Measurements from ENCODE around the gene SOWAHD.
"Not testable (repeated sequence)": the region's sequence is repeated elsewhere in the genome, so short reads cannot be mapped to it uniquely, and the experiment has no call there.

The SOWAHD gene

DNA sequence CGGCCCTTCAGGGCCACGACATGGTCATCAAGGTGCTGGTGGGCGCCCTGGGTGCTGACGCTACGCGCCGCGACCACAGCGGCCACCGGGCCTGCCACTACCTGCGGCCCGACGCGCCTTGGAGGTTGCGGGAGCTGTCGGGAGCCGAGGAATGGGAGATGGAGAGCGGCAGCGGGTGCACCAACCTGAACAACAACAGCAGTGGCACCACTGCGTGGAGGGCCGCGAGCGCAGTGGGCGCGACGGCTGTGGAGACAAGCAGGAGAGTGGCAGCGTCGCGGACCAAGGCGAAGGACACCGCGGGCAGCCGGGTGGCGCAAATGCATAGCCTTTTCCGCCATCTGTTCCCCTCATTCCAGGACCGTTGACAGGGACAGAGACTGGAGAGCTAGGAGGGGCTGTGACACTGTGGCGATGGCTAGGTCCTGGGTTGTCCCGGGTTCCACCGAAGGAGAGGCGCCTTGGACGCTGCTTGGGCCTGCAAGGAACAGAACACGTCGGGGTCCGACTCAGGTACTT is 919 bp downstream of the SOWAHD start:
- DNase-seq = no peak

GRCh38 chrX:119760026-119760877 is 1.9 kb downstream of the SOWAHD start:
- peak; percentile 53 for DNase-seq

- DNase-seq = no peak
These were observed 4.3 kb downstream of the SOWAHD start for GRCh38 chrX:119762718-119763117.

GRCh38 chrX:119763181-119763580 is 4.8 kb downstream of the SOWAHD start:
- no peak for DNase-seq

- no peak for DNase-seq
These were observed 5.5 kb downstream of the SOWAHD start for GRCh38 chrX:119763836-119764387.

GRCh38 chrX:119768436-119768835 is 10.0 kb downstream of the SOWAHD start:
- DNase-seq = peak; percentile 59

DNA sequence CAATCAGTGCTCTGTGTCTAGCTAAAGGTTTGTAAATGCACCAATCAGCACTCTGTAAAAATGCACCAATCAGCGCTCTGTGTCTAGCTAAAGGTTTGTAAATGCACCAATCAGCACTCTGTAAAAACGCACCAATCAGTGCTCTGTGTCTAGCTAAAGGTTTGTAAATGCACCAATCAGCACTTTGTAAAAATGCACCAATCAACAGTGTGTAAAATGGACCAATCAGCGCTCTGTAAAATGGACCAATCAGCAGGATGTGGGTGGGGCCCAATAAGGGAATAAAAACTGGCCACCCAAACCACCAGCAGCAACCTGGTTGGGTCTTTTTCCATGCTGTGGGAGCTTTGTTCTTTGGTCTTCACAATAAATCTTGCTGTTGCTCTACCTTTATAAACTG is 11.0 kb downstream of the SOWAHD start:
- not testable (repeated sequence) for DNase-seq

DNA sequence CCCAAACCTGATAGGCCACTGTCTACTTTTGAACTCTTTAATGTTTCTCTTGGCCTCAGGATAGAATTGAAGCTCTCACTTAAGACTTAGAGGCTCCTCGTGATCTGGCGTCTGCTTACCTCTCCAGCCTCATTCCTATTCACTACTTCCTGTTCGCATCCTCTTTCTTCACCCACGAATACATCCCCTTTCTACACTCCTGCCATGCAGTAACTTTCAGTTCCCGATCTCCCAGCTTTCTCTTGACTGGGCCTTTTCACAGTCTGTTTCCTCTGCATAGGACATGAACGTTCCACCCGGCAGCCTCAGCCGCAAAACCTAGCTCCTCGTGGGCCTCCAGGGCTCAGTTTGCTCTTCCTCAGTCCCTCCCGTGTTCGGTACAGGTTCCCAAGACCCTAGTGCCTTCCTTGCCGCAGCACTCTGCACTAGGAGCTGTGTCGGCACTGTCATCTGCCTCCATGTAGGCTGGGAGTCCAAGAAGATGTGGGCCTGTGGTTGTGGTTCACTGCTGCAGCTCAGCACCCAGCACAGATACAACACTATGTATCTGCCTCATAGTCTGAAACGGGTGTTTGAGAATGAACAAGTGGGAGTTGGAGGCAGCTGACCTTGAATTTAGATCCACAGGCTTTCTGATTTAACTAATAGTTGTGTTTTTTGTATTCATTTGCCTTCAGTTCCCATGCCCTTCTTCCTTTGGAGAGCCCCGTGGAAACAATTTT is 17.3 kb downstream of the SOWAHD start:
- DNase-seq = peak; percentile 83

GRCh38 chrX:119778829-119779228 is 20.4 kb downstream of the SOWAHD start:
- no peak for DNase-seq

DNA sequence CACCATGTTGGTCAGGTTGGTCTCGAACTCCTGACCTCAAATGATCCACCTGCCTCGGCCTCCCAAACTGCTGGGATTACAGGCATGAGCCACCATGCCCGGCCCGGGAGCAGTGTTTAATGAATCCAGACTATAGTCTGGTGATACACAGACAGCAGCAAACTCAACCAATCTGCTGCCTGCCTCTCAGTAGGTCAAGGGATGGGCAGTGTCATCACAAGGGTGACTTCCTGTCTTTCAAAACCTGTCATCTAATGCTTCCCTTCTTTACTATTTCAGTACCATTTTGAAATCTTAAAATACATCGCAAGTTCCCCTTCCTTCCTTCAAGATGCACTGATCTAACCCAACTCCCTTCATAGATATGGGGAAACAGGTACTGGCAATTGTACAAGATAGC is 24.6 kb downstream of the SOWAHD start:
- peak; percentile 85 for DNase-seq

GRCh38 chrX:119784747-119785446 is 26.5 kb downstream of the SOWAHD start:
- peak; percentile 28 for DNase-seq

- DNase-seq = peak; percentile 31
These were observed 32.6 kb downstream of the SOWAHD start for GRCh38 chrX:119790977-119791436.

- DNase-seq = peak; percentile 89
These were observed 33.2 kb downstream of the SOWAHD start, which contains the start of gene RPL39 for GRCh38 chrX:119791437-119792231. Gene RPL39, minus strand, starts transcription at chrX:119791630. Its CDS starts 54 bp downstream, at chrX:119791576.

DNA sequence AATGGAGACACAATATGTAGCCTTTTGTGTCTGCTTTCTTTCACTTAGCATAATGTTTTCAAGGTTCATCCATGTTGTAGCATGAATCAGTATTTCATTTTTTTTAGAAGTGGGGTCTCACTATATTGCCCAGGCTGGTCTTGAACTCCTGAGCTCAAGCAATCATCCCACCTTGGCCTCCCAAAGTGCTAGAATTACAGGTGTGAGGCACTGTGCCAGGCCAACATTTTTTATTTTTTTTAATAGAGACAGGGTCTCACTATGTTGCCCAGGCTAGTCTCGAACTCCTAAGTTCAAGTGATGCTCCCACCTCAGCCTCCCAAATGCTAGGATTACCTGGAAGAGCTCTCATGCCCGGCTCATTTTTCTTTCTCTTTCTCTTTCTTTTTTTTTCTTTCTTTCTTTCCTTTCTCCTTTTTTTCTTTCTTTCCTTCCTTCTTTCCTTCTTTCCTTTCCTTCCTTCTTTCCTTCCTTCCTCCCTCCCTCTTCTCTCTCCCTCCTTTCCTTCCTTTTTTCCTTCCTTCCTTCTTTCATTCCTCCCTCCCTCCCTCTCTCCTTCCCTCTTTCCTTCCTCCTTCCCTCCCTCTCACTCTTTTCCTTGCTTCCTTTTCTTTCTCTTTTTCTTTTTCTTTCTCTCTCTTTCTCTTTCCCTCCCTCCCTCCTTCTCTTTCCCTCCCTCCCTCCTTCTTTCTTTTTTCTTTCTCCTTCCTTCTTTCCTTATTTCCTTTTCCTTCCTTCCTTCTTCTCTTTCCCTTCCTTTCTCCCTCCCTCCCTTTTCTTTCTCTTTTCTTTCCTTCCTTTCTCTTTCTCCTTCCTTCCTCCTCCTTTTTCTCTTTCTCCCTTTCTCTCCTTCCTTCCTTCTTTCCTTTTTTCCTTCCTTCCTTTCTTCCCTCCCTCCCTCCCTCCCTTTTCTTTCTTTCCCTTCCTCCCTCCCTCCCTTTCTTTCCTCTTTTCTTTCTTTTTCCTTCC is 43.1 kb downstream of the SOWAHD start:
- no peak for DNase-seq

GRCh38 chrX:119802546-119802945 is 44.2 kb downstream of the SOWAHD start:
- DNase-seq = no peak

- not testable (repeated sequence) for DNase-seq
These were observed 50.1 kb downstream of the SOWAHD start for GRCh38 chrX:119808461-119808860.

GRCh38 chrX:119809185-119809666 is 50.8 kb downstream of the SOWAHD start:
- DNase-seq = no peak

Measured in inflammatory macrophage treated with lipopolysaccharide for 4 hours (primary cell).